ENCODE results near the gene RTN1. TPM values are rescaled to one million over a fixed set of nuclear protein-coding genes. Genes with fewer than 3 reads are reported as not detected.

Gene RTN1
- total RNA-seq, 2 experiments from 2014 or later: not detected

- intact Hi-C loops (cut with micrococcal nuclease; ENCODE audit: unreplicated experiment): no loop called here
- TF ChIP-seq CTCF (conservative IDR thresholded peaks at IDR 0.05; ENCODE audit: low read length): no peak
- Histone ChIP-seq H3K27ac (ENCODE audit: low read depth, low read length, poor library complexity, severe bottlenecking) (no peak overlapping the region), H3K79me2 (ENCODE audit: insufficient read depth, low read depth, low read length) (no peaks in the 10 kb centered on the region), H3K4me3 (ENCODE audit: low read depth, low read length, poor library complexity, severe bottlenecking) (no peak overlapping the region), H4K20me1 (ENCODE audit: insufficient read depth, low read length) (no peaks in the 10 kb centered on the region), H3K9me2 (ENCODE audit: insufficient read depth, low read length) (no peaks in the 10 kb centered on the region), H2AFZ (ENCODE audit: low read length) (no peak overlapping the region), H3K4me2 (ENCODE audit: low read length) (no peak overlapping the region), H3K36me3 (ENCODE audit: insufficient read depth, low read length) (no peaks in the 10 kb centered on the region), H3K9me3 (ENCODE audit: low read length) (no peaks in the 10 kb centered on the region), H3K4me1 (ENCODE audit: insufficient read depth, low read length, poor library complexity, severe bottlenecking) (no peaks in the 10 kb centered on the region)
- ChIA-PET POLR2A (no interaction called here), CTCF (ENCODE audit: unreplicated experiment) (no interaction called here)
- BruUV-seq (replicated peaks): no TSS peak
- no peak for DNase-seq (ENCODE audit: low spot score)
These were observed 25.3 kb downstream of the RTN1 start for GRCh38 chr14:59845245-59845644.

- CTCF ChIA-PET (ENCODE audit: unreplicated experiment): no interaction called here
- H3K36me3 ChIP-seq (ENCODE audit: insufficient read depth, low read length): no peaks in the 10 kb centered on the region
- no peaks in the 10 kb centered on the region for H3K4me1 ChIP-seq (ENCODE audit: insufficient read depth, low read length, poor library complexity, severe bottlenecking)
- POLR2A ChIA-PET: interaction anchor here (0.6 kb wide), 1 partner anchor 14 kb away, joined by 3 read pairs; no protein-coding TSS in a partner anchor
- H2AFZ ChIP-seq (ENCODE audit: low read length): no peak overlapping the region
- H3K4me2 ChIP-seq (ENCODE audit: low read length): no peak overlapping the region
- H3K27ac ChIP-seq (ENCODE audit: low read depth, low read length, poor library complexity, severe bottlenecking): no peak overlapping the region
- H3K9me3 ChIP-seq (ENCODE audit: low read length): no peaks in the 10 kb centered on the region
- H3K79me2 ChIP-seq (ENCODE audit: insufficient read depth, low read depth, low read length): no peaks in the 10 kb centered on the region
- TF ChIP-seq EZH2phosphoT487 (IDR thresholded peaks at IDR 0.05; ENCODE audit: borderline replicate concordance, low read depth, low read length) (no peak), CTCF (conservative IDR thresholded peaks at IDR 0.05; ENCODE audit: low read length) (no peak)
- no peak for DNase-seq (ENCODE audit: low spot score)
- H3K9me2 ChIP-seq (ENCODE audit: insufficient read depth, low read length): no peaks in the 10 kb centered on the region
- intact Hi-C loops (cut with micrococcal nuclease; ENCODE audit: unreplicated experiment): no loop called here
- BruUV-seq (replicated peaks): no TSS peak
- no peak overlapping the region for H3K4me3 ChIP-seq (ENCODE audit: low read depth, low read length, poor library complexity, severe bottlenecking)
- no peaks in the 10 kb centered on the region for H4K20me1 ChIP-seq (ENCODE audit: insufficient read depth, low read length)
These were observed 26.3 kb downstream of the RTN1 start for GRCh38 chr14:59844186-59844812.

GRCh38 chr14:59836116-59836515 is 34.5 kb downstream of the RTN1 start:
- H3K36me3 ChIP-seq (ENCODE audit: insufficient read depth, low read length): no peaks in the 10 kb centered on the region
- no peaks in the 10 kb centered on the region for H3K9me2 ChIP-seq (ENCODE audit: insufficient read depth, low read length)
- no peaks in the 10 kb centered on the region for H4K20me1 ChIP-seq (ENCODE audit: insufficient read depth, low read length)
- POLR2A ChIA-PET: no interaction called here
- BruUV-seq (replicated peaks): no TSS peak
- TF ChIP-seq EZH2phosphoT487 (IDR thresholded peaks at IDR 0.05; ENCODE audit: borderline replicate concordance, low read depth, low read length): no peak
- TF ChIP-seq CTCF (conservative IDR thresholded peaks at IDR 0.05; ENCODE audit: low read length): no peak
- no peak overlapping the region for H3K4me2 ChIP-seq (ENCODE audit: low read length)
- H3K9me3 ChIP-seq (ENCODE audit: low read length): no peaks in the 10 kb centered on the region
- H3K79me2 ChIP-seq (ENCODE audit: insufficient read depth, low read depth, low read length): no peaks in the 10 kb centered on the region
- H3K27ac ChIP-seq (ENCODE audit: low read depth, low read length, poor library complexity, severe bottlenecking): no peak overlapping the region
- H2AFZ ChIP-seq (ENCODE audit: low read length): no peak overlapping the region
- CTCF ChIA-PET (ENCODE audit: unreplicated experiment): no interaction called here
- intact Hi-C loops (cut with micrococcal nuclease; ENCODE audit: unreplicated experiment): no loop called here
- no peak for DNase-seq (ENCODE audit: low spot score)
- no peaks in the 10 kb centered on the region for H3K4me1 ChIP-seq (ENCODE audit: insufficient read depth, low read length, poor library complexity, severe bottlenecking)
- H3K4me3 ChIP-seq (ENCODE audit: low read depth, low read length, poor library complexity, severe bottlenecking): no peak overlapping the region
